Upper lobe of left lung (tissue), 6 donors: ENCODE measurements around the gene ZNF205. TPM values are rescaled to one million over a fixed set of nuclear protein-coding genes. Genes with fewer than 3 reads are reported as not detected.

ENCODE experiments used
- ATAC-seq, 2 donors: fragments of 200-7000 bp; cut with Tn5 transposase; one replicate each; pipeline ENCODE4 v1.9.1; 2022; ENCODE audit warnings: mild to moderate bottlenecking in 2 of 2, moderate library complexity in 2 of 2; ENCODE audit not compliant: low FRiP score in 2 of 2
- DNase-seq, 2 donors: peaks; one replicate each; pipeline ENCODE4 v3.0.0-alpha.2; 2019 to 2020
- H3K27ac ChIP-seq, 4 donors: fragments of 200-600 bp; sonication (generic); one replicate each; pipeline ENCODE4 v1.5.1; 2016 to 2019
- H3K27me3 ChIP-seq, 4 donors: fragments of 200-600 bp; sonication (generic); one replicate each; pipeline ENCODE4 v1.5.1; 2017 to 2019
- H3K36me3 ChIP-seq, 4 donors: fragments of 200-600 bp; sonication (generic); one replicate each; pipeline ENCODE4 v1.5.1; 2016 to 2019
- H3K4me1 ChIP-seq, 4 donors: fragments of 200-600 bp; sonication (generic); one replicate each; pipeline ENCODE4 v1.5.1; 2018 to 2019
- H3K4me3 ChIP-seq, 4 donors: fragments of 200-600 bp; sonication (generic); one replicate each; pipeline ENCODE4 v1.5.1; 2017 to 2019; ENCODE audit warnings: mild to moderate bottlenecking in 2 of 4, moderate library complexity in 1 of 4
- H3K9me3 ChIP-seq, 4 donors: fragments of 200-600 bp; sonication (generic); one replicate each; pipeline ENCODE4 v1.5.1; 2018 to 2019
- CTCF ChIP-seq, 6 experiments: fragments of 450-650 bp in 4 of 6; fragments of 200-600 bp in 2 of 6; sonication (generic) in 2 of 6; IDR thresholded peaks; one replicate each; pipeline ENCODE4 v1.5.1; 2016 to 2019; ENCODE audit warnings: antibody characterized with exemption in 6 of 6
- EP300 ChIP-seq, 4 donors: sonication (generic); formaldehyde crosslinking; IDR thresholded peaks; one replicate each; pipeline ENCODE4 v1.5.1; 2017; ENCODE audit warnings: antibody characterized with exemption in 4 of 4, control low read depth in 2 of 4
- POLR2A ChIP-seq, 4 donors: fragments of 450-650 bp; IDR thresholded peaks; one replicate each; pipeline ENCODE4 v1.5.1; 2016 to 2017; ENCODE audit warnings: antibody characterized with exemption in 4 of 4, mild to moderate bottlenecking in 2 of 4
- POLR2AphosphoS5 ChIP-seq, 2 donors: sonication (generic); formaldehyde crosslinking; IDR thresholded peaks; one replicate each; pipeline ENCODE4 v1.5.1; 2017; ENCODE audit warnings: antibody characterized with exemption in 2 of 2
- WGBS, 2 donors: methylation state at CpG; one replicate each; pipeline ENCODE4 v1.1.5; 2017 to 2018; 5-methylcytosine and 5-hydroxymethylcytosine counted together
- total RNA-seq, 6 donors: library from RNA; depleted of rRNA in 4 of 6; stranded (reverse); fragments of >200 nt in 4 of 6; gene quantifications; one replicate each; pipeline versions ENCODE4 v1.1.0 to v1.2.1, GENCODE V29; 2016 to 2021
- donor health status: DM: no; HTN: no; CAD: no; lungs with moderate emphysema.
- donor health status: DM: no; HTN: yes; CAD: no; lungs with severe emphysema.

The ZNF205 gene
- total RNA-seq, 6 donors from 2014 or later = 13.8 to 25.2 (median 16.8) TPM

GRCh38 chr16:3158026-3158509 is 45.7 kb downstream of the ZNF205 start:
- 1% methylated on average over 17 to 20 of the region's 27 CpGs for WGBS, 2 donors
- ATAC-seq = peak; percentile 5 to 45
- Histone ChIP-seq H3K4me1 (peaks cover 3 to 27% (median 14%) of the 10 kb centered on the region in 4 donors), H3K36me3 (no peaks in the 10 kb centered on the region), H3K27ac (peak overlapping the region; percentile 84 to 90 (median 89)), H3K9me3 (no peaks in the 10 kb centered on the region), H3K27me3 (no peaks in the 10 kb centered on the region), H3K4me3 (peak overlapping the region; percentile 42 to 71 (median 66))
- no peak for DNase-seq
- TF ChIP-seq POLR2A (IDR thresholded peaks at IDR 0.05) (no peak), EP300 (IDR thresholded peaks at IDR 0.05) (no peak)

- H3K27ac ChIP-seq = peak overlapping the region; percentile 84 to 90 (median 89)
- H3K27me3 ChIP-seq = no peaks in the 10 kb centered on the region
- H3K9me3 ChIP-seq = no peaks in the 10 kb centered on the region
- ATAC-seq = peak; percentile 92 to 94
- TF ChIP-seq POLR2AphosphoS5 (IDR thresholded peaks at IDR 0.05) (peak; percentile 21 to 28), POLR2A (IDR thresholded peaks at IDR 0.05) (peak in 2 of 4 donors; percentile 31 to 73), CTCF (IDR thresholded peaks at IDR 0.05) (no peak)
- peaks cover 3 to 27% (median 14%) of the 10 kb centered on the region in 4 donors for H3K4me1 ChIP-seq
- peak overlapping the region; percentile 42 to 71 (median 66) for H3K4me3 ChIP-seq
- H3K36me3 ChIP-seq = no peaks in the 10 kb centered on the region
- DNase-seq = peak; percentile 90 to 93
- 1 to 3% methylated on average over 19 to 37 of the region's 70 CpGs for WGBS, 2 donors
Observed at GRCh38 chr16:3158510-3159314, 46.3 kb downstream of the ZNF205 start.

- ATAC-seq = no peak
- TF ChIP-seq POLR2AphosphoS5 (IDR thresholded peaks at IDR 0.05) (no peak), EP300 (IDR thresholded peaks at IDR 0.05) (no peak), POLR2A (IDR thresholded peaks at IDR 0.05) (no peak), CTCF (IDR thresholded peaks at IDR 0.05) (no peak)
- no peaks in the 10 kb centered on the region for H3K27me3 ChIP-seq
- H3K4me3 ChIP-seq = no peak overlapping the region
- no peaks in the 10 kb centered on the region for H3K9me3 ChIP-seq
- DNase-seq = peak in 1 of 2 donors; percentile 66
- peaks cover 7 to 32% (median 18%) of the 10 kb centered on the region in 4 donors for H3K4me1 ChIP-seq
- 87 to 89% methylated on average over 36 of the region's 36 CpGs for WGBS, 2 donors
- H3K36me3 ChIP-seq = no peaks in the 10 kb centered on the region
- H3K27ac ChIP-seq = no peak overlapping the region
Observed at GRCh38 chr16:3161235-3162018, 49.0 kb downstream of the ZNF205 start.

GRCh38 chr16:3164121-3164991 is 52.0 kb downstream of the ZNF205 start:
- ATAC-seq = no peak
- H3K9me3 ChIP-seq = no peaks in the 10 kb centered on the region
- WGBS, 2 donors = 88 to 89% methylated on average over 32 to 37 of the region's 37 CpGs

More at GRCh38 chr16:3164121-3164991, 52.0 kb downstream of the ZNF205 start:
- TF ChIP-seq EP300 (IDR thresholded peaks at IDR 0.05) = no peak
- no peak for TF ChIP-seq POLR2AphosphoS5 (IDR thresholded peaks at IDR 0.05)
- TF ChIP-seq CTCF (IDR thresholded peaks at IDR 0.05) = no peak
- no peak for TF ChIP-seq POLR2A (IDR thresholded peaks at IDR 0.05)
- H3K4me1 ChIP-seq = peaks cover 5 to 16% (median 9%) of the 10 kb centered on the region in 4 donors
- DNase-seq = no peak
- no peak overlapping the region for H3K27ac ChIP-seq
- H3K4me3 ChIP-seq = no peak overlapping the region
- H3K36me3 ChIP-seq = no peaks in the 10 kb centered on the region
- peaks cover 0 to 8% (median 1%) of the 10 kb centered on the region in 4 donors for H3K27me3 ChIP-seq
